Activated naive CD4-positive, alpha-beta T cell treated with anti-CD3 and anti-CD28 coated beads, Interleukin-2, amount 50 U/mL, for 24 hours (primary cell): ENCODE results near the gene GPX7.
A peak's percentile ranks its signal among the peaks of the same experiment; 100 is the strongest.

Experiments used
- H3K27ac Mint-ChIP-seq: one replicate; pipeline ENCODE4 v1.8.0; 2021; ENCODE audit warnings: mild to moderate bottlenecking, mixed read lengths
- H3K27me3 Mint-ChIP-seq: one replicate; pipeline ENCODE4 v1.8.0; 2021; ENCODE audit warnings: mixed read lengths
- H3K36me3 Mint-ChIP-seq: one replicate; pipeline ENCODE4 v1.8.0; 2021; ENCODE audit warnings: mixed read lengths
- H3K4me1 Mint-ChIP-seq: one replicate; pipeline ENCODE4 v1.8.0; 2021; ENCODE audit warnings: mixed read lengths
- H3K4me3 Mint-ChIP-seq: one replicate; pipeline ENCODE4 v1.8.0; 2021; ENCODE audit warnings: mild to moderate bottlenecking, mixed read lengths
- H3K9me3 Mint-ChIP-seq: one replicate; pipeline ENCODE4 v1.8.0; 2021; ENCODE audit warnings: mixed read lengths

GPX7 gene

DNA sequence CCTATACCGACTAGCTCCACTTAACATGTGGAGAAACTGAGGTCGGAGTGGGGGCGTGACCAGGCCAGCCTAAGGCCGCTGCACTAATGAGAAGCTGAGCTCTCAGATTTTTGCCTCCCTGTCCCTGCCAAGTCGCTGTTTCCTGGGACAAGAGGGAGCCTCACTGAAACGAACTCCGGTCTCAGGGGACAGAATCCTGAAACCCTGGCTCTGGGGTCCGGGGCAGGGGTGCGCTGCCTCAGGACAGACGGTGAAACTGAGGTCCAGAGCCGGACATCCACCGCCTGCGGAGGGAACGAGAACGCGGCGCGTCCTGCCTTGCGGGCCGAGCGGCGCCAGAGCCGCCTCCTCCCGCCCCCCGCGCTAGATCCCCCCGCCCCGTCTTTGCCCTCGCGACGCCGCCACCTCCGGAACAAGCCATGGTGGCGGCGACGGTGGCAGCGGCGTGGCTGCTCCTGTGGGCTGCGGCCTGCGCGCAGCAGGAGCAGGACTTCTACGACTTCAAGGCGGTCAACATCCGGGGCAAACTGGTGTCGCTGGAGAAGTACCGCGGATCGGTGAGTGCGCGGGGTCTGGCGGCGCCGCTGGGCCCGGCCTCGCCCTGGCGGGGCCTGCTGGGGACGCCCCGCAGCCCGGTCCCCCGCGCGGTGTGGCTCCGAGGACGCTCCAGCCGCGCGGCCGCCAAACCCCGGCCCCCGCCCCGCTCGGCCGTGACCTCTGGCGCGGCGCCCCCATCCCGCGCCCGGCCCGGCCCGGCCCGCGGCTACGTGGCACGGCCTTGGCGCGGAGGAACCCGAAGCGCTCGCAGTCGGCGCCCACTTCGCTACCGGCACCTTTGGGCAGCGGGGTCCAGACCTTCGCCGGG, at the start of gene GPX7:
TSS of gene GPX7 (plus strand) at position 381 of the 865 bp plus-strand sequence. CDS start at position 420, 39 bp downstream.
- Mint-ChIP-seq H3K4me3 (peak within 1 kb of the TSS; percentile 92), H3K4me1 (peaks cover 49% of the 10 kb centered on the region), H3K36me3 (peaks cover 2% of the 10 kb centered on the region), H3K9me3 (no peaks in the 10 kb centered on the region), H3K27me3 (no peaks in the 10 kb centered on the region), H3K27ac (peak within 1 kb of the TSS; percentile 96)

DNA sequence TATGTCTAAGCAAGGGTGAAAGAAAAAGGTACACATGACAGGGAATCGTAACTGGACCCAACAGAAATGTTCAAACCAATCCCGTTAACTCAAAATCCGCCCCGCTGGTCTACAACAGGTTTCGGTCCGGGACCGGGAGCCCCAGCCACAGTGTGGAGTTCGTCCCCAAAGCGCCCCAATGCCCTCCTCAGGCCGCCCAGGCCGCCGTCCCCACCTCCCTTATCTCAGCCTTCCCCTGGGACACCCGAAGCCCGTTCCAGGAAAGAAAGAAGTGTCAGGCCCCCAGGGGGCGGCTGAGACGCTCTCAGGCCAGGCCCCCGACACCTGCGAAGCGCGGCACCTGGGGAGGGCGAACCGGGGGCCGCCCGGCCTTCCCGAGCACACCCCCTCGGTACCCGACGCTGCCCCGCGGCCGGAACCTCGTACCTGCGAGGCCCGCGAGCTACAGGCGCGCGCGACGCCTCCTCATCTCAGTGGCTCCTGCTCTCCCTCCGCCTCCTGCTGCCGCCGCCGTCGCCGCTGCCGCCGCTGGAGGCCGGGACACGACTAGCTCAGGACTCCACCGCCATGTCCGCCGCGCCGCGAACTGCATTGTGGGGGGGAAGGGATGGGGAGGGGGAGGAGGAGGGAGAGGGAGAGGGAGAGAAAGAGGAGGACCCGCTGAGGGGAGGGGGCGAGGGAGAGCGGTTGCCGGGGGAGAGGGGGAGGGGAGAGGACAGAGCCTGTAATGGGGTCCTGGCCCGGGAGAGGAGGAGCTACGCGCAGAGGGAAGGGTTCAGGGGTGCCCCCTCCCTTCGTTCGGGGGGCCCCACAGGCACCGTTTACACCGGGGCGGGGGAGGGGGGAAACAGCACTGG, 49.4 kb upstream of the GPX7 start, which contains the start of gene TUT4:
TSS of gene TUT4 (minus strand) at position 588 of the 857 bp plus-strand sequence. CDS start 26,812 bp downstream, outside the sequence.
- Mint-ChIP-seq H3K36me3 (peaks cover 2% of the 10 kb centered on the region), H3K27me3 (no peaks in the 10 kb centered on the region), H3K9me3 (no peaks in the 10 kb centered on the region), H3K4me1 (peaks cover 47% of the 10 kb centered on the region), H3K4me3 (peak within 1 kb of the TSS; percentile 72), H3K27ac (peak within 1 kb of the TSS; percentile 52)

DNA sequence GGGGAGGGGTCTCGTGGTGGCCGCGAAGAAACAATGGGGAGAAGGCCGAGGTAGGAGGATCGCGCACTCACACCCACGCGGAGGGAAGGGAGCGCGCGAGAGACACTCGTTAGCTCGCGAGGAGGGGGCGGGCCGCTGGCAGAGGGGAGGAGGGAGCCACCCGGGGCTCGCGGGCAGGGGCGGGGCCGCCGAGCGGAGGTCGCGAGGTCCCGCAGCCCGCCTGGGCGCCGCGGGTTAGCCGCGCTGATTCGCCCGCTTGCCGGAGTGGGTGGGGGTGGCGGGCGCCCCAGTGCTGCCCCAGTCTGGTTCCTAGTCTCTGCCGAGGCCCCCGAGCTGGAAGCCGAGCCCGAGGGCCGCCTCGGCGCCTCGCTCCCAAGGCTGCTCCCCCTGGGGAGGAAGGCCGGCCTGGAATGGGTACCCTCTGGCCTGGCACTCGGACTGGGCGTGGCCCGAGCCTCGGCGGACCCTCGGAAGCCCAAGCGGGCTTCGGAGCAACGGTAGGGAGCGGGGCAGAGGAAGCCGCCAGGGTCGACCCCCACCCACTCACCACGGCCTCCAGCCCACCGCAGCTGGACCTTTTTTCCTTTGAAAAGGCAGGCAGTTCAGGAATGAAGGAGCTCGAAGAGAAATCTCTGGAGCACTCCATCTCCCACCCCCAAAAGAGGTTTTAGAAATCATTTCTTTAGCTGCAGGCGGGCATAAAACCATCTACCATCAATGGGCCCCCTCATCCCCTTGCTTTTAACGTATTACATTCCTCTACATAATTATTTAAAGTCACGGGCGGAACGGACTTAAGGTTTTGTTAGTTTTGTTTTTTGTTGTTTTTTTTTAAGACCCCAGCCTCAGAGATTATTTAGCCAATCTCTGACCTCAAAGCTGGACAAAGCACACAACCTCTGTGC, 48.6 kb upstream of the GPX7 start:
- H3K27me3 Mint-ChIP-seq: no peaks in the 10 kb centered on the region
- peaks cover 2% of the 10 kb centered on the region for H3K36me3 Mint-ChIP-seq
- H3K4me3 Mint-ChIP-seq: peak overlapping the region; percentile 72
- H3K4me1 Mint-ChIP-seq: peaks cover 38% of the 10 kb centered on the region
- no peaks in the 10 kb centered on the region for H3K9me3 Mint-ChIP-seq
- peak overlapping the region; percentile 52 for H3K27ac Mint-ChIP-seq

DNA sequence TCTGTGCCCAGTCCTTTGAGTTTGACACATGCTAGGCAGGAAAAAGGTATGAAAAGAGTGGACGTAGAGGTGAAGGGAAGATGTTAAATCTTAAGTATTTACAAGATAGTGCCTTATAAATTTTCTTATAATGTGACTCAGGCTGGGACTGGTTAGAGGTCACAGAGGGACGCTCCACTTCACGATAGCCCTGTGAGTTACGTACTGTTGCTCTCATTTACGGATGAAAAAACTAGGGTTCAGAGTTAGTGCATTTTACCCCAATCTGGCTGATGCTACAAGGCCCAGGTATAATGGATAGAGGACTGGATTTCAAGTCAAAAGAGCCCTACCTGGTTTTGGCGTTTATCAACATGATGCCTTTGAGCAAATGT, 47.9 kb upstream of the GPX7 start:
- Mint-ChIP-seq H3K4me3 (peak overlapping the region; percentile 72), H3K36me3 (peaks cover 2% of the 10 kb centered on the region)

DNA sequence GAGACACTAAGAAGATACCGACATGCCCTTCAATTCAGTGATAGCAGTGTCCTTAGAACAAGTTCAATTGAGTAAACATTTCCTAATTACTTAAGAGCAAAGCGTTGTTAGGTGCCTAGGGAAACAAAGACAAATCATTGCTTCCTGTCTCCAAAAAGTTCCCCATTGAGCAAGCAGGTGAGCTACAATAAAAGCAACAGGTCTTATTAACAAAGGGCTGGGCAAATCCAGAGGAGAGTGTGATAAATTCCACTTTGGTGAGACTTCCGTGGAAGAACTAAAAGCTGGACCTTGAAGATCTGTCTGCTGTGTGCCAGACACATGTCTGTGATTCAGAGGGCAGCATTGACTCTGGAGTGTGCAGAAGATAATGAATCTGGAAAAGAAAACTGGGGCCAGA, 47.4 kb upstream of the GPX7 start:
- H3K9me3 Mint-ChIP-seq: no peaks in the 10 kb centered on the region
- H3K36me3 Mint-ChIP-seq: no peaks in the 10 kb centered on the region
- H3K27ac Mint-ChIP-seq: peak overlapping the region; percentile 60
- H3K4me1 Mint-ChIP-seq: peaks cover 26% of the 10 kb centered on the region
- H3K4me3 Mint-ChIP-seq: peak overlapping the region; percentile 72
- no peaks in the 10 kb centered on the region for H3K27me3 Mint-ChIP-seq

More for the DNA sequence above, 47.9 kb upstream of the GPX7 start:
- Mint-ChIP-seq H3K27ac (peak overlapping the region; percentile 60), H3K27me3 (no peaks in the 10 kb centered on the region), H3K9me3 (no peaks in the 10 kb centered on the region), H3K4me1 (peaks cover 31% of the 10 kb centered on the region)

DNA sequence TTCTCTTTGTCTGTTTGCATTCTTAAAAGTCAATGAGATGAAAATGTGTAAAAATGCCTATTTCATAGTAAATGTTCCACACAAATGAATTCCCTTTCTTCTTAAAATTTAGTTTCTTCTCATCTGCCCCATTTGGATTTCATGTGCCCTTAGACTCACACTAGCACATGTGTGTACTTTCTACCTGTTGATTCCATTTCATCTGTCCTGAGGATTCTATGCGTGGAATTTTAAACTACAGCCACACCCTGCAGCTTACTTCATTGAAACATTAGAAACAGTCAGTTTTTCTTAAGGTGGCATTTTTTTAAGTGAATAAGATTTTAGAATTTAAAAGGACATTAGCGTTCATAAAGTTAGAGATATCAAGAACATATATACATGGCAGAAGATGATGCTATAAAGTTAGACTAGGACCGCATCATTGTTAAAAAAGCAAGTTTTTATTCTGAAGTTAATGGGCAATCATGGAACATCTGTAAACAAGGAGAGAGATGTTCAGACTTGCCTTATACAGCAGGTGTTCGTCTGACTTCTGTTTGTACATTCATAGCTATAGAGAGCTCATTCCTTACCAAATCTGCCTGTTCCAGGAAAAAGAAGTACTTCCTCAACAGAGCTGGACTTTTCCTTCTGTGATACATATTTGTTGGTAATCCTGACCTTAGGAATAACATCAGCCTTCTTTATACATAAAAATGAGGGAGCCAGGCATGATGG, 45.4 kb upstream of the GPX7 start:
- H3K27ac Mint-ChIP-seq: no peak overlapping the region
- H3K4me3 Mint-ChIP-seq: no peak overlapping the region
- no peaks in the 10 kb centered on the region for H3K9me3 Mint-ChIP-seq
- no peaks in the 10 kb centered on the region for H3K27me3 Mint-ChIP-seq
- H3K4me1 Mint-ChIP-seq: peaks cover 17% of the 10 kb centered on the region
- peaks cover under 1% of the 10 kb centered on the region for H3K36me3 Mint-ChIP-seq

DNA sequence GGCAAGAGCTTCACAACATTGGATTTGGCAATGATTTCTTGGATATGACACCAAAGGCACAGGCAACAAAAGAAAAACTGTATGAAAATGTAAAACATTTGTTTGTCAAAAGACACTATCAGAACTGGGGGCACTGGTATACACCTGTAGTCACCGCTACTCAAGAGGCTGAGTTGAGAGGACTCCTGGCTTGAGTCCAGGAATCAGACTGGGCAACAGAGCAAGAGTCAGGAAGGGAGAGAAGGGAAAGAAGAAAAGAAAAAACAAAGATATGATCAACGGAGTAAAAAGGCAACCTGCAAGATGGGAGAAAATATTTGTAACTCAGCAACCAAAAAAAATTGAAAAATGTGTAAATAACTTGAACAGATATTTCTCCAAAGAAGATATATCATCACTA, 43.2 kb upstream of the GPX7 start:
- no peaks in the 10 kb centered on the region for H3K27me3 Mint-ChIP-seq
- H3K36me3 Mint-ChIP-seq: peaks cover 2% of the 10 kb centered on the region
- H3K9me3 Mint-ChIP-seq: no peaks in the 10 kb centered on the region
- no peak overlapping the region for H3K27ac Mint-ChIP-seq
- peaks cover 15% of the 10 kb centered on the region for H3K4me1 Mint-ChIP-seq
- H3K4me3 Mint-ChIP-seq: no peak overlapping the region

DNA sequence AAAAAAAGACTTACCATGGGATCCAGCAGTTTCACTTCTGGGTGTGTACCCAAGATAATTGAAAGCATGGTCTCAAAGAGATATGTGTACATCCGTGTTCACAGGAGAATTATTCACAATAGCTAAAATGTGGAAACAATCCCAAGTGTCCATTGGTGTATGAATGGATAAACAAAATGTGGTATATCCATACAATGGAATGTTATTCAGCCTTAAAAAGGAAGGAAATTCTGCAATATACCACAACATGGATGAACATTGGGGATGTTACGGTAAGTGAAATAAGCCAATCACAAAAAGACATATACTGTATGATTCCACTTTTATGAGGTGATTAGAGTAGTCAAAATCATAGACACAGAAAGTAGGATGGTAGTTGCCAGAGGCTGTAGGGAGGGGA, 42.3 kb upstream of the GPX7 start:
- Mint-ChIP-seq H3K27me3 (no peaks in the 10 kb centered on the region), H3K36me3 (peaks cover 2% of the 10 kb centered on the region), H3K4me1 (peaks cover 6% of the 10 kb centered on the region), H3K27ac (no peak overlapping the region), H3K4me3 (no peak overlapping the region), H3K9me3 (no peaks in the 10 kb centered on the region)

DNA sequence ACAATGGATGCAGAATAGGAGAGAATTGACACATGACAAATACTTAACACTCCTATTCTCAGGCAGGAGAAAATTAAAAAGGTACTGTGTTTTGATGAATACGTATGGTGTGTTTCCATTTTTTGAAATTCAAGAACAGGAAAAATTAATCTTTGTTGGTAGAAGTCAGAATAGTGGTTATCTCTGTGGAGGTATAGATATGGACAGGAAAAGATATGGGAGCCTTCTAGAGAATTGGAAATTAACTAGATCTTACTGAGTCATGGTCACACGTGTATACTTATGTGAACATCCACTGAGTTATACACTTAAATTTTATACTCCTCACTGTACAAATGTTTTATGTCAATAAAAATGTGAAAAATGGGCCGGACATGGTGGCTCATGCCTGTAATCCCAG, 39.4 kb upstream of the GPX7 start:
- Mint-ChIP-seq H3K27ac (no peak overlapping the region), H3K9me3 (no peaks in the 10 kb centered on the region), H3K4me3 (no peak overlapping the region), H3K36me3 (peaks cover 2% of the 10 kb centered on the region), H3K4me1 (peaks cover under 1% of the 10 kb centered on the region), H3K27me3 (no peaks in the 10 kb centered on the region)

DNA sequence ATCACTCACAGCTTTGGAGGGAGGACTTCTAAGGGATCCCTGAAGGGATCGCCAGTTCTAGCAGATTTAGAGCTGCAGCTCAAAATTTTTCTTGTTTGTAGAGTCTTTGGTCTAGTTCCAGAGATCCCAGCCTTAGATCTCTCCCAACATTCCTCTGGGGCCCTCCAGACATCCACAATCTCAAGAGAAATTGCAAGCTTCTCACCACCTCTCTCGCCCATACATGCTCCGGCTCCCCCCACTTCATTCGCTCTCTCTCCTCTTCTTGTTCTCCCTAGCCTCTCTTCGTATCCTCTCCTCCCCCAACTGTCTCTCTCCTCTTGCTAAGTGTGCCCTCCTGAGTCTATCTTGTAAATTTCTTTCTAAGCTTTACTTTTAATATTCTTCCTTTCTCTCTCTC, 34.2 kb upstream of the GPX7 start:
- H3K27me3 Mint-ChIP-seq: no peaks in the 10 kb centered on the region
- no peak overlapping the region for H3K4me3 Mint-ChIP-seq
- no peak overlapping the region for H3K27ac Mint-ChIP-seq
- H3K36me3 Mint-ChIP-seq: peaks cover 1% of the 10 kb centered on the region
- no peaks in the 10 kb centered on the region for H3K9me3 Mint-ChIP-seq
- H3K4me1 Mint-ChIP-seq: peaks cover 19% of the 10 kb centered on the region

DNA sequence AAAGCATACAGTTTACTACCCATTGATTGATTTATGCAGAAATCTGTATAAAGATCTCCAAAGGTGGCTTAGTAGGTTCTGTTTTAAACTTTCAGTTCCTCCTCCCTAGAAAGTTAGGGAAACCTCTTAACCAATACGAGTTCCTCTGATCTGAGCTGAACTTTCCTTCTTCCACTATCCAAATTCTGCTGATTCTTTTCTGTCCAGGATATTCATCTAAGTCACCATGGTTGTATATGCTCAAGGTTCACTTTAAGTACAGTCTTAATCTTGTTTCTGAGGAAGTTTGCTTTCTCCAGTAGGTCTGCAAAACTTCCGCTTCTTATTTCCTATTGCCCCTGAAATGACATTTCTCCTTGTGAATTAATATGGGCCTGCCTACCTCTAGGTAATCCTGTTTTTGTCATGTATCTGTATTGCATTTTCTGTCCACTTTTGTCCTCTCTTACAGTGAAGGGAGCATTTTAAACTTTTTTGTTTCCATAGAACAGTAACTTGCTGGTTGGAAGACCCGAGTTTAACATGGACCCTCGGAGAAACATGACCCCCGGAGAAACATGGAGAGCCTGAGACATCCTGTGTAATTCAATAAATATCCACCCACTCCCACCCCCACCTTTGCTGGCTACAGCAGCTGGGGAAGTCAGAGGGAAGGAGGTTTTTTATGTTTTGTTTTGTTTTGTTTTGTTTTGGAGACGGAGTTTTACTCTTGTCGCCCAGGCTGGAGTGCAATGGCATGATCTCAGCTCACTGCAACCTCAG, 32.5 kb upstream of the GPX7 start:
- peaks cover 23% of the 10 kb centered on the region for H3K4me1 Mint-ChIP-seq
- no peak overlapping the region for H3K4me3 Mint-ChIP-seq
- peaks cover 2% of the 10 kb centered on the region for H3K36me3 Mint-ChIP-seq
- no peaks in the 10 kb centered on the region for H3K27me3 Mint-ChIP-seq
- H3K27ac Mint-ChIP-seq: peak overlapping the region; percentile 26
- no peaks in the 10 kb centered on the region for H3K9me3 Mint-ChIP-seq

DNA sequence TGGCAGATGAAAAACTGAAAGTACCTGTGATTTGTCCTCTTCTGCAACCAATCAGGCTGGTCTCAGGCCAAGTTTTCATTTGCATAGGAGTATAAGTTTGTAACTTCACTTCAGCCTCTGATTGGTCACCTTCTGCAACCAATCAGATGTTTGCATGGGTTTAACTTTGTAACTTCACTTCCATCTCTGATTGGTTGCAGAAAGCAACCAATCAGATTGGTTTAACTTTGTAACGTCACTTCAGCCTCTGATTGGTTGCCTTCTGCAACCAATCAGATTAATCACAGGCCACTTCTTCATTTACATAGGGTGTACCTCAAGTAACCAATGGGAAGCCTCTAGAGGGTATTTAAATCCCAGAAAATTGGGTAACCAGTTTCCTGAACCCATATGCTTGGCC, 30.4 kb upstream of the GPX7 start:
- H3K36me3 Mint-ChIP-seq: peaks cover 2% of the 10 kb centered on the region
- peaks cover 26% of the 10 kb centered on the region for H3K4me1 Mint-ChIP-seq
- no peak overlapping the region for H3K27ac Mint-ChIP-seq
- no peaks in the 10 kb centered on the region for H3K27me3 Mint-ChIP-seq
- H3K9me3 Mint-ChIP-seq: no peaks in the 10 kb centered on the region
- H3K4me3 Mint-ChIP-seq: no peak overlapping the region

DNA sequence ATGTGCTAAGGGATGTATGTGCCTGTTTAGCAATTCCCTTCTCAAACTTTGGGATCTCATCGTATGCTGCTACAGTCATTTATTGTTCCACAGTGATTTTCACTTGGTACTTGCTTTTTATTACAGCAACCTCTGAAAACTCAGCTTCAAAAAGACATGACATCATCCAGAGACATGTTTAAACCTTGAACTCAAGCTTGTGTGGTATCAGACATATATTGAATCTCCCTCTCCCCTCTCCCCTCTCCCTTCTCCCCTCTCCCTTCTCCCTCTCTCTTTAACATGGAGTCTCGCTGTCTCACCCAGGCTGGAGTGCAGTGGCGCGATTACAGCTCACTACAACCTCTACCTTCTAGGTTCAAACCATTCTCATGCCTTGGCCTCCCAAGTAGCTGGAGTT, 29.8 kb upstream of the GPX7 start:
- no peak overlapping the region for H3K27ac Mint-ChIP-seq
- H3K4me1 Mint-ChIP-seq: peaks cover 26% of the 10 kb centered on the region
- no peak overlapping the region for H3K4me3 Mint-ChIP-seq
- peaks cover 2% of the 10 kb centered on the region for H3K36me3 Mint-ChIP-seq
- H3K9me3 Mint-ChIP-seq: no peaks in the 10 kb centered on the region
- H3K27me3 Mint-ChIP-seq: no peaks in the 10 kb centered on the region

DNA sequence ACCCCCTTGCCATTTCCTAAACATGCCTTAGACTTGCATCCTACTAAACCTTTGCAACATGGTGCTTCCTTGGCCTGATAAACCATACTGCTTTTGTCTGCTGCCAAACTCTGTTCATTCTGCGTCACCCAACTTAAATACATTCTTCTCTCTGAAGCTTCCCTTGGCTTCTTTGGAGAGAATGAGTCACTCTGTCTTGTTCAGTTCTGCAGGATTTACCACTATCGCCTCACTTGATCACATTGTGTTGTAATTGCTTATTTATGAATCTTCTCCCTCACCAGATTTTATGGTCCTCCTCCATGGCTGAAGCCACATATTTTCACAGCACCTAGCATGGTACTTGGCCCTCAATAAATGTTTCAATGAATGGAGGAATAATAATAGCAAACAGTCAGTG, 27.6 kb upstream of the GPX7 start:
- no peaks in the 10 kb centered on the region for H3K9me3 Mint-ChIP-seq
- H3K36me3 Mint-ChIP-seq: peaks cover 4% of the 10 kb centered on the region
- H3K4me3 Mint-ChIP-seq: no peak overlapping the region
- peaks cover 18% of the 10 kb centered on the region for H3K4me1 Mint-ChIP-seq
- H3K27ac Mint-ChIP-seq: no peak overlapping the region
- H3K27me3 Mint-ChIP-seq: no peaks in the 10 kb centered on the region
